Measurements from ENCODE around the gene FAU.

DNA sequence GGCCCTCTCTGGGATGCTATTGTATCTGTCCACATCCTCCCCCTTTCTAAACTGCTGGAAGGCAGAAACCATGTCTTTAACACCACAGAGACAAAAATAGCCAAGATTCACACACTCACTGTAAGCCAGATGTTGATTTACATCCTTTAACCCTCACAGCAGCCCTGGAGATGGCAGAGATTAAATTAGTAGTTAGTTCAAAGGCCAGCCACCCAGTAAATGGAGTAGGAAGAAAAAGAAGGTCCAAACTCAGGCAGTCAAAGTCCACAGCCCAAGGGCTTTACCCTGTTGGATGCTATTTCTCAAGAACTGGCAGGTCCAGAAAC, 2.3 kb downstream of the FAU start:
- TF ChIP-seq, protein P1, sequence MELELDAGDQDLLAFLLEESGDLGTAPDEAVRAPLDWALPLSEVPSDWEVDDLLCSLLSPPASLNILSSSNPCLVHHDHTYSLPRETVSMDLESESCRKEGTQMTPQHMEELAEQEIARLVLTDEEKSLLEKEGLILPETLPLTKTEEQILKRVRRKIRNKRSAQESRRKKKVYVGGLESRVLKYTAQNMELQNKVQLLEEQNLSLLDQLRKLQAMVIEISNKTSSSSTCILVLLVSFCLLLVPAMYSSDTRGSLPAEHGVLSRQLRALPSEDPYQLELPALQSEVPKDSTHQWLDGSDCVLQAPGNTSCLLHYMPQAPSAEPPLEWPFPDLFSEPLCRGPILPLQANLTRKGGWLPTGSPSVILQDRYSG (CRISPR knock-in tag; IDR thresholded peaks at IDR 0.05) = no peak
- TF ChIP-seq FOXK1 (CRISPR knock-in tag; IDR thresholded peaks at IDR 0.05; ENCODE audit: borderline replicate concordance, low read depth) (no peak), SP1 (IDR thresholded peaks at IDR 0.05) (no peak), SP1 (CRISPR knock-in tag; IDR thresholded peaks at IDR 0.05) (no peak), RBM22 (optimal IDR thresholded peaks at IDR 0.05; ENCODE audit: low read length) (no peak), SRSF1 (optimal IDR thresholded peaks at IDR 0.05; ENCODE audit: low read depth, low read length) (no peak), TGIF2 (CRISPR knock-in tag; IDR thresholded peaks at IDR 0.05) (no peak), PHF8 (CRISPR knock-in tag; IDR thresholded peaks at IDR 0.05) (no peak), DNMT3B (CRISPR knock-in tag; conservative IDR thresholded peaks at IDR 0.05) (no peak)
- TF ChIP-seq, protein P2, sequence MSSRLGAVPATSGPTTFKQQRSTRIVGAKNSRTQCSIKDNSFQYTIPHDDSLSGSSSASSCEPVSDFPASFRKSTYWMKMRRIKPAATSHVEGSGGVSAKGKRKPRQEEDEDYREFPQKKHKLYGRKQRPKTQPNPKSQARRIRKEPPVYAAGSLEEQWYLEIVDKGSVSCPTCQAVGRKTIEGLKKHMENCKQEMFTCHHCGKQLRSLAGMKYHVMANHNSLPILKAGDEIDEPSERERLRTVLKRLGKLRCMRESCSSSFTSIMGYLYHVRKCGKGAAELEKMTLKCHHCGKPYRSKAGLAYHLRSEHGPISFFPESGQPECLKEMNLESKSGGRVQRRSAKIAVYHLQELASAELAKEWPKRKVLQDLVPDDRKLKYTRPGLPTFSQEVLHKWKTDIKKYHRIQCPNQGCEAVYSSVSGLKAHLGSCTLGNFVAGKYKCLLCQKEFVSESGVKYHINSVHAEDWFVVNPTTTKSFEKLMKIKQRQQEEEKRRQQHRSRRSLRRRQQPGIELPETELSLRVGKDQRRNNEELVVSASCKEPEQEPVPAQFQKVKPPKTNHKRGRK (CRISPR knock-in tag; IDR thresholded peaks at IDR 0.05) = no peak
- TF ChIP-seq, protein P3, sequence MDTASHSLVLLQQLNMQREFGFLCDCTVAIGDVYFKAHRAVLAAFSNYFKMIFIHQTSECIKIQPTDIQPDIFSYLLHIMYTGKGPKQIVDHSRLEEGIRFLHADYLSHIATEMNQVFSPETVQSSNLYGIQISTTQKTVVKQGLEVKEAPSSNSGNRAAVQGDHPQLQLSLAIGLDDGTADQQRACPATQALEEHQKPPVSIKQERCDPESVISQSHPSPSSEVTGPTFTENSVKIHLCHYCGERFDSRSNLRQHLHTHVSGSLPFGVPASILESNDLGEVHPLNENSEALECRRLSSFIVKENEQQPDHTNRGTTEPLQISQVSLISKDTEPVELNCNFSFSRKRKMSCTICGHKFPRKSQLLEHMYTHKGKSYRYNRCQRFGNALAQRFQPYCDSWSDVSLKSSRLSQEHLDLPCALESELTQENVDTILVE (CRISPR knock-in tag; IDR thresholded peaks at IDR 0.05) = no peak
- TF ChIP-seq, protein P4, sequence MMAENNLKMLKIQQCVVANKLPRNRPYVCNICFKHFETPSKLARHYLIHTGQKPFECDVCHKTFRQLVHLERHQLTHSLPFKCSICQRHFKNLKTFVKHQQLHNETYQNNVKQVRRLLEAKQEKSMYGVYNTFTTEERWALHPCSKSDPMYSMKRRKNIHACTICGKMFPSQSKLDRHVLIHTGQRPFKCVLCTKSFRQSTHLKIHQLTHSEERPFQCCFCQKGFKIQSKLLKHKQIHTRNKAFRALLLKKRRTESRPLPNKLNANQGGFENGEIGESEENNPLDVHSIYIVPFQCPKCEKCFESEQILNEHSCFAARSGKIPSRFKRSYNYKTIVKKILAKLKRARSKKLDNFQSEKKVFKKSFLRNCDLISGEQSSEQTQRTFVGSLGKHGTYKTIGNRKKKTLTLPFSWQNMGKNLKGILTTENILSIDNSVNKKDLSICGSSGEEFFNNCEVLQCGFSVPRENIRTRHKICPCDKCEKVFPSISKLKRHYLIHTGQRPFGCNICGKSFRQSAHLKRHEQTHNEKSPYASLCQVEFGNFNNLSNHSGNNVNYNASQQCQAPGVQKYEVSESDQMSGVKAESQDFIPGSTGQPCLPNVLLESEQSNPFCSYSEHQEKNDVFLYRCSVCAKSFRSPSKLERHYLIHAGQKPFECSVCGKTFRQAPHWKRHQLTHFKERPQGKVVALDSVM (CRISPR knock-in tag; IDR thresholded peaks at IDR 0.05) = no peak

Measured in HepG2 (cell line).